HG02973 (cell line): ENCODE data around the gene SLC7A11.
"Not testable (repeated sequence)": the region's sequence is repeated elsewhere in the genome, so short reads cannot be mapped to it uniquely, and the experiment has no call there.

ENCODE experiments used
- ATAC-seq: cut with Tn5 transposase; IDR thresholded peaks from one replicate; pipeline ENCODE4 v1.9.1; 2021; ENCODE audit warnings: moderate library complexity; ENCODE audit not compliant: unreplicated experiment

The SLC7A11 gene

DNA sequence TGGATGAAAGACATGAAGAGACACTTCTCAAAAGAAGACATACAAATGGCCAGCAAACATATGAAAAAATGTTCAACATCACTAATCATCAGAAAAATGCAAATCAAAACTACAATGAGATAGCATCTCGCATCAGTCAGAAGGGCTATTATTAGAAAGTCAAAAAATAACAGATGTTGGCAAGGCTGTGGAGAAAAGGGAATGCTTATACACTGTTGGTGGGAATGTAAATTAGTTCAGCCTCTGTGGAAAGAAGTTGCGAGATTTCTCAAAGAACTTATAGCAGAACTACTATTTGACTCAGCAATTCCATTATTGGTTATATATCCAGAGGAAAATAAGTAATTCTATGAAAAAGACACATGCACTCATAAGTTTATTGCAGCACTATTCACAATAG, 31.6 kb downstream of the SLC7A11 start:
- not testable (repeated sequence) for ATAC-seq

DNA sequence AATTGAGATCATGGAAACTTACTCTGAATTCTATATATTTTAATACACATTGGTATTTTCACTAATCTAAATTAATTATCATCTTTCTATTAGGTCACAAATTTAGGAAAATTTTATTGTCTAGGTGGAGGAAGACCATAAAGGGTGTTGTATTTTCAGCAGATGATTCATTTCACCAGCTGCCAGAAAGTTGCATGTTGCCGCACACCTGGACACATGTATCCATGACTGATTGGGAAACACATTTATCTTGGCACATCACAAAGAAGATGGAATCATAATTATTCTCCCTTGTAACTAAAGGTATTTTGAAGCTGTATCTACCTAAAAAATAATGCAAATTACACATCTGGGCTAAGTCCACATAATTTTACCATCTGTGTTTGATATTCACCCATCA, 33.1 kb downstream of the SLC7A11 start:
- no peak for ATAC-seq

DNA sequence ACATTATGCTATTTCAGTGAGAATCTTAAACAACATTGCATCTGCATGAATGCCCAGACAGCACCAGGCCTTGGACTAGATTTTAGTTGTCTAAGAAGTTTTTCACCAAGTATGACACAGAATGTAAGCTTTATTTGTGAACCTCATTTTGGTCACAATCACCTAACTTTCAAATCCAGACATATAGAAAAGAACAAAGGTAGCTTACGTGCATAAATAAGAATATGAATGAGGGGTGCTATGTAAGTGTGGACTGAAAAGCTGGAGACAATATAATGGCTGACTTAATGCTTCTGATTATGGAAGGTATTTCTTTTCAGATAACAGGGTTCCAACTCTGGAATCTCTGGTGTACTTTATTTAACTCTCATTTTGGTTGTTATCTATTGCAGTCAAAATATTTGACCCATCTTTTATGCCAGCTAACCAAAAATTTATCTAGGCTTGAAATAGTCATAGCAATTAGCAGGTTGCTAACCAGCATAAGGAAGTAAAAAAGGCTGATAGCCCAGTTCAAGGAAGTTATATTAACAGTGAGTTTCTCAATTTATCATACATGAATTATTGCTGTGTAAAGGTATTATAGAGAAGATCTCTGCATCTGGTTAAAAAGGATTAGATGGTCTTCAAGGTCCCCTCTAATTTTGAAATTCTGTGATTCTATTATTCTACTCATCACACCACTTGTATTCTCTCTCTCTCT, 36.5 kb downstream of the SLC7A11 start:
- ATAC-seq, result no peak

DNA sequence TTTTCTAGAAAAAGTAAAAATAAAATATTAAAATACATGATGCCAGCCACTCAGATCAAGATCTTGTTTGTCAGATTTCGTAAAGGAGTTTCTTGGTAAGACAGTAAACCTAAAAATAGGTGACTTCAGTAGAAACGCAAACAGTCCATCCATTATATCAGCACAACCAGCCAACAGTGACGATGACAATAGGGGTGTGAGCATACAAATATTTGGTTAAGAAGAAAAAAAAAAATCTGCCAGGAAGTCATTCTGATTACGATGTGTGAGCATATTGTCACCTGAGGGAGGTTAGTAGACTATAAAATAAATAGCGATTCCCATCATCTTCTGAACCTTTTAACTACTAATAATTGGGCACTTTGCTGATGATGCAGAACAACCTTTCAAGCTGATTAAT, 37.6 kb downstream of the SLC7A11 start:
- no peak for ATAC-seq

DNA sequence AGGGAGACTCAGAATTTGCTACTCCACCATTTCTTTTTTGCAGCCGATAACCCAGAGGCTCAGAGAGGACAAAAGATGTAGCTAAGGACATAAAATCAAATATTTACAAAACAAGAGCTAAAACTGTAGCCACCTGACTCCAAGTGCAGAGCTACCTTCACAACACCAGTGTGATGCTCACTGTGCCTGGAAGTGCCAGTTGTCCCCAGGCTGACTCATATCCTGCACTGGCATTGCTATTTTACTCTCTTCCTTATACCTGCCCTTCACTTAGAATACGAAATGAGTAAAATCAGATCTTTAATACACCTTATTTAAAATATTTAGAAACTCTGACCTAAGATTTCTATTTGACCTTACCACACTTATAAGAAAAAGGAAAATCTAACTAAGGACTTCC, 39.5 kb downstream of the SLC7A11 start:
- ATAC-seq, result no peak

DNA sequence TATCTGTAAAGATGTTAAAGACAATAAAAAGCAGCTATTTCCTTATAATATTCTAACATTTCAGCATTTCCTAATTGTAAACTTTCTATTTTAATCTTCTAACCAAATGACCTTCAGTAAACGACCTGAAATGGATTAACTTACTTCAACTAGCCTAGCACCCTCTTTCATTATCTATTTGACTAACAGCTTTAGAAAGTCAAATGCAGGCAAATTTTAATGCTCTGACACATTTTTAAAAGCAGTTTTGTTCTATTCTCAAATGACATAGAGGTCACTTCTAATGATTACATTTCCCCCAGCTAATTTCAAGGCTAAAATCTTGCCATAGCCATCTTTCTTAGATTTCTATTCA, 41.9 kb downstream of the SLC7A11 start:
- ATAC-seq, result peak; percentile 49

DNA sequence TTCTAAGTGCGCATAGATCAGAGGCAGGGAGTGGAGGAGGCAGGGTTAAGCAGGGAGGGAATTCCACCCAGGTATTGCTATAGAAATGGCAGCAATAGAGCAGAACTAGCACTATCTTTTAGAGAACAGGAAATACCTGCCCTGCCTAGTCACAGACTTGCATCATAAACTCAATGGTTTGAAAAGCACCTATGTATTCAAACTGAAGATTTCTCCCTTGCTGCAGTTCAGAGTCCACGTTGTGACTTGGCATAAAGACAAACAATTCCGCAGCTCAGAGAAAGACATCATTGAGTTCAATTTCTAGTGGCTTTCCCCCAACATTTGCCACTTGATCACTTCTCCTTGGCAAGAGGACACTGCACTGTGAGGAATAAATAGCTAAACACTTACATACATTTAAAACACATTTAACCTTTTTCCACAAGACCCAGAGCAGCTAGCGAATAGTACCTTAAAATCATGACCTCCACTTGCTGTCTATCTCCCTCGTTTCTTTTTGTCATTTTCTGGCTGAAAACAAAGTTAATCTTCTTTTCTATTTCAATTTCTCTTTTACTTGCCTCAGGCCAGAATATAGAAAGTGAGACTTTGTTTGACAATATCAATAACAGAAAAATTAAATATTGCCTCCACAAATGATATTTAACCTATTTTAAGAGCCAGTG, 42.4 kb downstream of the SLC7A11 start:
- ATAC-seq, result peak; percentile 57

DNA sequence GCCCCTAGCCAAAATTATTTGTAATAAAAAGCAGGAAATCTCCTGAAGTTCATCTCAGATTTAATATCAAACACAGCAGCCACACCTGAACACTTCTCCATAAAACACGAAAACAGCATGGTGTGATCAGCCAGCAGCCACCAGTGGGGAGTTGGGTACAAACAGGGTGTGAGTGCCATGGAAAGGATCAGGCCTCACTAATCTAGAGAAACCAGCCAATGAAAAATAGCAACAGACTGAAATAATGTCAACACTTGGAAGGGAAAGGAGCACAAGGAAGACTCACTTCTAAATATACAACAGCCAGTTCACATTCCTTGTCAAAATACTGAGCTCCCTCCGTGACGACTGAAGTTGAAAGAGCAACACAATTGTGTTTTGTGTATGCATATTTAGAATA, 46.0 kb downstream of the SLC7A11 start:
- no peak for ATAC-seq

DNA sequence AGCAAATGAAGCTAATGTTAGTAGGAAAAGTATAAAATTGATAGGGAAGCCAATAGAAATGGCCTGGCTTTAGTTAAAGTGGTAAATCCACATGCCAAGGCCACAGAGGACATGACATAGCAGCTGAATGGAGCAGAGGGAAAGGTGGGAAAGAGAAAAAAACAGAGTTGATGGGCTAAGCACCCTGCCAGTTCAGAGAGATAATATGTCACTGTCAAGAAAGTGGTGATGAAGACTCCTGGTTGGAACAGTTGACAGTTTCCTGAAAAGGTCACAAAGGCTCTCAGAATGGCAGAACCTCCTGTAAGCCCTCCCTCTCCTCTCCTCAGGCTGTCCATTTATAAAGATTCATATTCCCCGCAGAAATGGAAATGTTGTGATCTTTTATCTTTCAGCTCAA, 48.2 kb downstream of the SLC7A11 start:
- ATAC-seq, result no peak

DNA sequence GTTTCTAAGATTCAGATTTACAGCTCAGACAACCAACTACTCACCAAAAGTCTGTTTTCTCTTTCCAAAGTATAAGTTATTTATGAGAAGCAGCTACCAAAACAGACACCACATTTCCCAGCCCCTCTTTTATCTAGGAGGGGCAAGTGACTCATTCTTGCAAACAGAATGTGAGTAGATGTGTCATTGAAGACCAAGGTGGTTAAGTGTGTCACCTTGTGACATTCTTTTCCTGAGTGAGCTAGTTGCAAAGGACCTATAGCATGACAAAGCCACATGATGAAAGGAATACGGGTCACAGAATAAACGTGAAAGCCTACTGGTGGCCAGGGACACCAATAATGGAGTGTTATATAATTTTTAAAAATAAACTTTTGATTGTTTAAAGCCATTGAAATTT, 50.0 kb downstream of the SLC7A11 start:
- ATAC-seq, result no peak

DNA sequence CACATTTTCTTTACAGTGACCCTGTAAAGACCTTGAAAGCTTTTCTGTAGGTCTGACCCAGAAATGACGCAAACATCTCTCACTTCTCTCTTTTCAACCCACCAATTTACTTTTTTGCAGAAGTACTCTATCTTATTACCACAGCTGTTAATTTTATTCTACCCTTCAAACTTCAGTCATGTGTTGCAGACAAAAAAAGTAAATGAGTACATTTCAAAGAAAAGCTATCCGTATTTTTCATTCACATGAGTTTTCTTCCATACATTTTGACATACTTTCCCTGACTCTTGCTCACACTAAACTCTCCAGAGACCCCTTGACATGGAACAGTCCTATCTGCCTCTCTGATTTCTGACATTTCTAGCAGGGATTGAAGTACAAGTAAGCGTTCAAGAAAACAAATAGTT, 51.7 kb downstream of the SLC7A11 start:
- peak; percentile 98 for ATAC-seq

DNA sequence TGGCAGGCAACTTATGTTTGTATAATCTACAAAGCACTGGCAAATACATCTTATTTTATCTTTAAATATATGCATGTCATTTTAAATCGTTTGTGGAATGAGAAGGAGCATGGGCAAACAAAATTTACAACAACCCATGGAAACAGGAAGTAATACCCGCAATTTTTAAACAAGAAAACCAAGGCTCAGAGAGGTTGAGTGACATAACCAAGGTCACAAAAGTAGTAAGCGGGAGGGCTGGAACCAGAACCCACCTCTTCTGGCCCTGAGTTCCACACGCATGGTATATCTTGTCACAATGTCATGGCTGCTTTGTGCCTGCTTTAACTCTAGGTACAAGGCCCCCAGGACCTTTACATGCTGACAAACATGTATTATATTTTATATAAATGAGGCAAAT, 52.9 kb downstream of the SLC7A11 start:
- no peak for ATAC-seq

DNA sequence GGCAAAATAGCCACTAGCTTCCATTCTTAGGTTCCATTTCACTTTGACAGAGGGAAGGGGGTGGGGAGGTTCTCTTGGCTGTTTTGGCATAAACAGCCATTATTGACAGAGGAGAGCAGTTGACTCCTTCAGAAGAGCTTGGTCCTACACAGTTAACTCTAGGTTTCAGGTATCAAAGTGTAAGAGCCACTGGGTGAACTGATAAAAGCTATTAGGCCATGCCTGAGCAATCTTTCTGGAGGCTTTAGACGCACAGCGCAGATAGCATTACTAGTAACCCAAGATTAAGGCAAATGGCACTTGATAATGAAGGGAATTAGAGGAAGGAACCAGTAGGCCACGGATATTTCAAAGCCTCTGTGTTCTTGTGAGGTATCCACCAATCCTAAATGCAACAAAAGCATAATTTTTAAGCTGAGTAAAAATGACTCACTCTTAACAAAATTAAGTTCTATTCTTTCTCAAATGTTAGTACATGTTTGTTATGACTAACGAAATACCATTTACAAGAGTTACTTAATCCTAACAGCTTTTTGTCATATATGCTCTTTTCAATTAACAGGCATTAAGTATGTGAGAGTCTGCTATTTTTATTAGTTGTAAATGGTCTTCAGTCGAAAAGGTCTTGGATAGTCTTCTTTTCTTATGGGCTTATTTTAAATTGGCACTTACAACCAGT, 53.6 kb downstream of the SLC7A11 start:
- ATAC-seq, result no peak

DNA sequence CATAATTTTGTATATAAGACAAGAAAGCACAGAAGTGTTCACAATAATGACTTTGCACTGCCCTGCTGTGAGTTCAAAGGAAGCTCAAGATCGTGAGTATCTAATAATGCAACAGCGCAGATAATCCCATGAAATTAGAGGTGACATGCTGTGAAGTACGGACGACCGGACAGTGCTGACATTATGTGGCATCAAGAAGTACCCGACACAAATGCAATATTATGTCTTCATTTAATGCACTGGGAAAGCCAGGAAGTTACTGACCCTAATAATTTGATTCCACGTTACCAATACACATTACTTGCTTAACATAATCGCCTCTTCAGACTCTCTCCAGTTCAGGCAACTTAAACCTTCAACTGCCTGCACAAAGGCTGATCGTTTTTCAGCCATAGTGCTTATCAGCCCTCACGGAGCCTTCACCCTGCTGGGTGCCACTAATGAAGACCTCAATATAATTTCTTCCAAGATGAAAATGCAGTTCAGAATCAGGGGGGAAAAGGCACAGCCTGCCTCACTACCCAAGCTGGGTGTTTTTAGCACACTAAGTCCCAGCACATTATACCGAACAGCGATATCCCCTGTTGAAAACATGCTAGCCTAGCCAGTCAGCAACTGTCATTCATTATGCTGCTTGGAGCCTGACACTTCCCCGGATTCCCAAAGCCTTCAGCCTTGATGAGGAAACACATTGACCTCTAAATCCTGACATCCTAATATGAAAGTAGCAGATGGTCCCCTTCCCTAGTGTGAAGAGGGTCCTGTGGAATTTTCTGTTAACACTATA, 56.1 kb downstream of the SLC7A11 start:
- ATAC-seq, result no peak

DNA sequence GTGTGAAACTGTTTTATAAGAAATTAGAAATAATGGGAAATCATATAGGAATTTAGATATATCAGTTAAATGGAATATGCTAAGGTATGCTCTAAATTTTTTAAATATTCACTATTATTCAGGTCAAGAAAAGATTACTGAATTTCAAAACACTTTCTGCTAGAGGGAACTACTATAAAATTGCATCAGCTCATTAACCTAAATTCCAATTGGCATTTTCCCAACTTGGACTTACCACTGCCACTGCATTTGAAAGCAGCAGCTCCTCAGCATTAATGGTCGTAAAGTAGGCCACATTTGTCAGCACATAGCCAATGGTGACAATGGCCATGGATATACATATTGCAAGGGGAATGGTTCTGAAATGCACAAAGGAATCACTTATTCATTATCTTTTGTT, 57.3 kb downstream of the SLC7A11 start:
- no peak for ATAC-seq

DNA sequence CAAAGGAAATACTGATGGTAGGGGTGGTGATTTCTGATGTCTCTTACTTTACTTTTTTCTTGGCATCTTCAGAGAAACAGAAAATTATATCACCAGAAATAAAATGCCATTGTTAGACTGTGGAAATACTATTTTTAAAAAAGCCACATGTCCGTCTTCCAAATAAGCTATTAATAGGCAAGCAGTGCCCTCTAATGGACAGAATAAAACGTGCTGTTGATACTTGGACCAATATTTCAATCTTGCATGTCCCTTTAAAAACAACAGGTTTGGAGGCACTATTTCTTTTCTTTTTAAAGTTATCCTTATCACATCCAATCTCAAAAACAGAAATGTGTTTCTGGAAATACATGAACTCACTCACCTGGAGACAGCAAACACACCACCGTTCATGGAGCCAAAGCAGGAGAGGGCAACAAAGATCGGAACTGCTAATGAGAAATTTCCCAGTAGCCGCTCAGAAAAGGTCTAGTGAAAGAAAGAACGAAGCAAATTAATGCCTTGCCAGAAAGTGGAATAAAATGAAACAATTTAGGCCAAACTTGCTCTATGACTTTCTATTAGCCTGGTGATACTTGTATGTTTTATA, 59.2 kb downstream of the SLC7A11 start:
- ATAC-seq, result no peak

DNA sequence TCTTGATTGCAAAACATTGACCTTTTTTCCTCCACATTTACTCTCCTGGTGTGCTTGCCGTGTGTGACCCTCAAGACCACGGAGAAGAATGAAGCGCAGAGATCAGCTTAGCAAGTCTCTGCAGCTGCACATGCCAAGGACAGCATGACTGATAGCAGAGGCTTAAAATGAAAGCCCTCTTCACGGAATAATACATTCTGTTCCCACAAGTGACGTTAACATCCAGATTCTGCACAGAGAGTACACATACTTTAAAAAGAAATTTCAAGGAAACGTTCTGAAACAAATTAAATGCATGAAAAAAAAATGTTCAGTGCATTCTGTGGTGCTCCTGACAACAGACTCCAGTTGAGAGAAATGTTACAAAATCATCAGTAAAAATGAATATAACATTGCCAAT, 60.9 kb downstream of the SLC7A11 start:
- no peak for ATAC-seq

DNA sequence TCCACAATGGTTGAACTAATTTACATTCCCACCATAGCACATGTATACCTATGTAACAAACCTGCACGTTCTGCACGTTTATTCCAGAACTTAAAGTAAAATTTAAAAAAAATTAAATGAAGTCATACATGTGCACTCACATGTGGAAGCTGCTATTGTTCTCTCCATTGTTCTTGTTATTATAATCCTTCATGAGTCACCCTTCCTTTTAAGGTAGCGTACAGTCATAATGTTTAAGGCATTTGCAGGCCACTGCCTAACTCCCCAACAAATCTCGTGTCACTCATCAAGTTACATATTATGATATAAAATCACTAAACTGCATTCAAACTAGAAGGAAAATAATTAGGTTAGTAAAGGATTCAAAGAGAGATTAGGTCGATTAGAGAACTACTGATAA, 63.6 kb downstream of the SLC7A11 start:
- ATAC-seq, result peak; percentile 49

DNA sequence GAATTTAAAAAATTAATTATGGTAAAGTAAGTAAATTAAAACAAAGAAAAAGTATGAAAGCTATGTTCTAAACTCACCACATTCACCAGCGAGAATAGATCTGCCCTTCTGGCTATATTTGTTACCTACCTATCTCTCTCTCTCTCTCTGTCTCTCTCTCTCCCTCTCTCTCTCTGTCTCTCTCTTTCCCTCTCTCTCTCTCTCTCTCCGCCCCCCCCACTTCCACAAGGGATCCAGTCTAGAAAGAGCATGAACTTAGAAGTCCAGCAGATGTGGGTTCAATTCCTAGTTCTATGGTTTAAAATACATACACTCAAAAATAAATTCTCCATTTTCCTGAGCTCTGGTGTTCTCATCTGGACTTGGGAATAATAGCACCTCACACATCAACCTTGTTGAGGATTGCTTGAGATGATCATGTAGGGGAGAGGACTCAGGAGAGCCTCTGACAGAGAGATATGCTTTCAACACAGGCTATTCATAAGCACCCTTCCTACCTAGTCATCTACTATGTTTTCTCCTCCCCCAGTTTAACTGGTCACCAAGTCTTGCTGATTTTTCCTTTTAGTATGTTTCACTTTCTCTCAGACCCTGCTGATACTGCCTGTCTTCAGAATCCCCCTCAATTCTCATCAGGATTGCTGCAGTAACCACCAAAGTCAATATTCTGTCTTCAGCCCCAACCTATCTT, 64.7 kb downstream of the SLC7A11 start:
- ATAC-seq, result peak; percentile 67

DNA sequence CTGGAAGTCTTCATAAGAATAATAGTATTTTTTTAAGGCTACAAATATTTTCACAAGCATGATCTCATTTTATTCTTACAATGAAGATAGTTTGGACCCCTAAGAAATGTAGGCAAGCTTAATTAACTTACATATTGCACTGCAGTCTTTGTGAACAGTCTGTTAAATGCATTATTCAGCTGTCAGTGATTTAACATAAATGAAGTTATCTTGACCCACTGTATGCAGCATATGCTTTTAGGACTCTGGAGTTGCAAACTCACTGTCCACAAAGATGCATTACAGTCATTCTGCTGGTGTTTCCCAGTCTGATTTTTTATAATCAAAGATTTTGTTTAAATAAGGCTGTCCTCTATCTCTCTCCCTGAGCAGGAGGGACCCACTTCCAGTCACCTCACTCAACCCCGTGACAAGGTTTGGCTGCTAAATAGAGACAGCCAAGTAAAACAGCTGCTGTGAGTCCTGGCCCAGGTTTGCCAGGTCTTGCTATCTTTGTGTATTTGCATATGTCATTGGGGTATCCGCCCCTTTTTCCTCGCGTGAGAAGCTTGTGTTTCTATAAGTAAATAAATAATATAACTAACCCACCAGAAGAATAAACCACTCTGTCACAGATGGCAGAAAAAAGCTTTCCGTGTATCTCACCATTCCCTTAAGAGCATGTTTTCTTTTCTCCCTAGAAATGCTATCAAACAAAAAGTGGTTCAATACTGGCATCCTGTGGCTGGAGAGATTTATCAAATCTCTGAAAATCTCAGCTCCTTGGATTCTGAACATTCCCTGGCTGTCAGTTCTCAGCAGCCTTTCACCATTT, 67.0 kb downstream of the SLC7A11 start:
- ATAC-seq, result no peak
